ENCODE results near the gene POLR1A. TPM values are rescaled to one million over a fixed set of nuclear protein-coding genes. Genes with fewer than 3 reads are reported as not detected.

POLR1A gene
- total RNA-seq, 1 experiment from 2014 or later, result 29.7 TPM

DNA sequence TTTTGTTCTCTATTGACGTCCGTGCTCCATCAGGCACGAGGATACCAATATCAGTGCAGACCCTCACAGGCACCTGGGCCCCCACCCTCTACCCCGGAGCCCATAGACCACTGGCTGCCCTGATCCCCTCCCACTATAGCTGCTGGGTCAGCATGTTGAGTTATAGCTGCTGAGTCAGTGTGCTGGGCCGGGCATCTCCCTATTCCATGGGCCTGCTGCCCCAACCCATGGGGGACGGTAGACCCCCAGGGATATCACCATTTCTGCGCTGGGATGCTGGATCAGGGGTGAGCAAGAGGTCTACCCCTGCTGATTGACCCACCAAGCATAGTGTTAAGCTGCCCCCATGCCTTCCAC, 116.8 kb downstream of the POLR1A start:
- H3K27ac ChIP-seq, result no peak overlapping the region
- H3F3A ChIP-seq (ENCODE audit: insufficient read depth, low read depth), result no peaks in the 10 kb centered on the region
- intact Hi-C loops (cut with micrococcal nuclease; ENCODE audit: unreplicated experiment), result no loop called here
- H3K27me3 ChIP-seq (ENCODE audit: insufficient read depth, low read depth), result no peaks in the 10 kb centered on the region
- no peak overlapping the region for H2AFZ ChIP-seq
- H3K9me3 ChIP-seq (ENCODE audit: insufficient read depth, low read depth), result no peaks in the 10 kb centered on the region
- no peaks in the 10 kb centered on the region for H3K79me2 ChIP-seq (ENCODE audit: low read depth)
- H3K9me2 ChIP-seq (ENCODE audit: insufficient read depth), result no peaks in the 10 kb centered on the region
- no peaks in the 10 kb centered on the region for H3K36me3 ChIP-seq (ENCODE audit: low read depth)
- H3K4me3 ChIP-seq, result no peak overlapping the region
- H3K4me2 ChIP-seq, result no peak overlapping the region
- CTCF ChIA-PET, result no interaction called here
- DNase-seq, result no peak
- no peaks in the 10 kb centered on the region for H4K20me1 ChIP-seq (ENCODE audit: insufficient read depth)
- POLR2A ChIA-PET (ENCODE audit: unreplicated experiment), result interaction anchor here (0.6 kb wide), 1 partner anchor 177 kb away, joined by 3 read pairs; no protein-coding TSS in a partner anchor
- peaks cover 4% of the 10 kb centered on the region; the same call in 1 of the 2 replicates for H3K4me1 ChIP-seq (replicated peaks; ENCODE audit: insufficient read depth)
- no TSS peak for BruUV-seq (replicated peaks)
- TF ChIP-seq EZH2 (IDR thresholded peaks at IDR 0.05; ENCODE audit: low read depth), result no peak
- TF ChIP-seq, protein P1, sequence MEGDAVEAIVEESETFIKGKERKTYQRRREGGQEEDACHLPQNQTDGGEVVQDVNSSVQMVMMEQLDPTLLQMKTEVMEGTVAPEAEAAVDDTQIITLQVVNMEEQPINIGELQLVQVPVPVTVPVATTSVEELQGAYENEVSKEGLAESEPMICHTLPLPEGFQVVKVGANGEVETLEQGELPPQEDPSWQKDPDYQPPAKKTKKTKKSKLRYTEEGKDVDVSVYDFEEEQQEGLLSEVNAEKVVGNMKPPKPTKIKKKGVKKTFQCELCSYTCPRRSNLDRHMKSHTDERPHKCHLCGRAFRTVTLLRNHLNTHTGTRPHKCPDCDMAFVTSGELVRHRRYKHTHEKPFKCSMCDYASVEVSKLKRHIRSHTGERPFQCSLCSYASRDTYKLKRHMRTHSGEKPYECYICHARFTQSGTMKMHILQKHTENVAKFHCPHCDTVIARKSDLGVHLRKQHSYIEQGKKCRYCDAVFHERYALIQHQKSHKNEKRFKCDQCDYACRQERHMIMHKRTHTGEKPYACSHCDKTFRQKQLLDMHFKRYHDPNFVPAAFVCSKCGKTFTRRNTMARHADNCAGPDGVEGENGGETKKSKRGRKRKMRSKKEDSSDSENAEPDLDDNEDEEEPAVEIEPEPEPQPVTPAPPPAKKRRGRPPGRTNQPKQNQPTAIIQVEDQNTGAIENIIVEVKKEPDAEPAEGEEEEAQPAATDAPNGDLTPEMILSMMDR (conservative IDR thresholded peaks at IDR 0.05), result no peak

DNA sequence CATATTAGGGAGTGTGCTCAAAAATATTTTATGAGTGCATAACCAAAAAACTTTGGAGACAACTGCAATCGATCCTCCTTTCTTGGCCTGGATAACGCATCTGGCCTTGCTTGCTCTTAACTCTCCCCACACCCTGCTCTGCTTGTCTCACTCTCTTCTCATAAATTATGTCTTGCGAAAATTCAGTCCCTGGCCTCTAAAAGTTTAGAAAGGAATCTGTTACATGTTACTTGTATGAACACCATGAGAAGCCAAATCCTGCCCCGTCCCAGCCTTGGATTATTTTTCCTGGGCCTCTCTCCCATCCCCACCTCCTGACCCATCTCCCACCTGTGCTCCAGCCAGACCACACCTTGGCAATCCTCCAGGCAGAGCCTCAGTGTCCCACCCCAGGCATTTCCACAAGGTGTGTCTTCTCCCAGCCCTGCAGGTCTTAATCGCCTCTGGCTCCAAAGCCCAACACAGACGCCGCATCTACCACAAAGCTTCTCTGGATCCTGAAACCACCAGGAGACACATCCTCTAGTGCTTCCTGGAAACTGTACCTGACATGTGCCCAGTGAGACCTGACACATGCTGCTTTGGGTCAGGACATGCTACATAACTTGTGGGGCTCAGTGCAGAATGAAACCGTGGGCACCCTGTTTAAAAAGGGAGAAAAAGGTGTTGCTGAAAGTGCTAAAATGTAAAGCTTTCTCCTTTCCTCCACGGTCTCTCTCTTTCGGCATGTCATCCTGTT, 117.3 kb downstream of the POLR1A start:
- Histone ChIP-seq H3K9me3 (ENCODE audit: insufficient read depth, low read depth) (no peaks in the 10 kb centered on the region), H4K20me1 (ENCODE audit: insufficient read depth) (no peaks in the 10 kb centered on the region), H3K36me3 (ENCODE audit: low read depth) (no peaks in the 10 kb centered on the region), H3K79me2 (ENCODE audit: low read depth) (no peaks in the 10 kb centered on the region), H3F3A (ENCODE audit: insufficient read depth, low read depth) (no peaks in the 10 kb centered on the region), H3K4me1 (replicated peaks; ENCODE audit: insufficient read depth) (no peaks in the 10 kb centered on the region), H2AFZ (no peak overlapping the region), H3K4me2 (no peak overlapping the region), H3K4me3 (no peak overlapping the region), H3K27ac (no peak overlapping the region), H3K9me2 (ENCODE audit: insufficient read depth) (no peaks in the 10 kb centered on the region), H3K27me3 (ENCODE audit: insufficient read depth, low read depth) (no peaks in the 10 kb centered on the region)
- TF ChIP-seq, protein P1 (conservative IDR thresholded peaks at IDR 0.05), result no peak
- TF ChIP-seq EZH2 (IDR thresholded peaks at IDR 0.05; ENCODE audit: low read depth), result no peak
- POLR2A ChIA-PET (ENCODE audit: unreplicated experiment), result interaction anchor here (0.7 kb wide), 1 partner anchor 72 kb away, joined by 3 read pairs; no protein-coding TSS in a partner anchor
- DNase-seq, result no peak
- BruUV-seq (replicated peaks), result no TSS peak
- CTCF ChIA-PET, result no interaction called here
- intact Hi-C loops (cut with micrococcal nuclease; ENCODE audit: unreplicated experiment), result no loop called here

DNA sequence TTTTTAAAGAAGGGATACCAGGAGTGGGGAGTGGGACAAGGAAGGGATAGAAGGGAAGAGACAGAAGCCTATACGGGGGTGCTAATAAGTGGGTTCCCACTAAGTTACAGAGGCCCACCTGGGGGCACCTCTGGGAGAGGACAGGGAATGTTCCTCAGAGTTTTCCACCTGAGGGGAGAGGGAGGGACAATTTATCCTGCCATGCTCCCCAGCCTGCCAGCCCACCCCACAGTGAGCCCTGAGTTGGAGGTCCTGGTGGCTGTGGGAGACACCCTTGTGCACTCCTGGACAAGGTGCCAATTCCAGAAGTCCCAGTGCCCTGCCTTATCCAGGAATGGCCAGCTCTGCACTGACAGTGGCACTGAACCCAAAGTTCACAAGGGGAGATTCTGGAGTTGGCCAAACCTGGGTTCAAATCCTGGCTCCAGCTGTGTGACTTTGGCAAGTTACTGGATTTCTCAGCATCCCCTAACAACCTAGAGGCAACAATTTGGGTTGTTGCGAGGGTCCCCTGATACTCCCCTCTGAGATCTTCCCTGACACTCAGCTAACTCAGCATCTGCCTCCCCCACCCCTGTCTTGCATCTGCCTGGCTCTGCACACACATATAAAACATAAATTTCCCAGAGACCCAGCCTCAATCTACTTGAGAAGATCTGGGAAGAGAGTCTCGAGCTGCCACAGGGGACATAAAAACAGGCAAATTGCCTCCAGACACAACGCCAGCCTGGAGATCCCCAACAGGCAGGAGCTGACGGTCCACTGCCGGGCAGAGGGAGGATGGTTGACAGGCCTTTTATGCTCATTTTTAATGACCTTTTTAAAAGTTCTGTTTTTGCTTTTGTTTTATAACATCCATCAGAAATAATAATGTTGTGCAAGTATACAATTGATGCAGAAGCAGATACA, 118.2 kb downstream of the POLR1A start:
- Histone ChIP-seq H3K4me3 (no peak overlapping the region), H3K27me3 (ENCODE audit: insufficient read depth, low read depth) (no peaks in the 10 kb centered on the region), H3K9me2 (ENCODE audit: insufficient read depth) (no peaks in the 10 kb centered on the region), H3K4me2 (no peak overlapping the region), H3K27ac (no peak overlapping the region), H3K4me1 (replicated peaks; ENCODE audit: insufficient read depth) (no peaks in the 10 kb centered on the region), H3K36me3 (ENCODE audit: low read depth) (no peaks in the 10 kb centered on the region), H3F3A (ENCODE audit: insufficient read depth, low read depth) (no peaks in the 10 kb centered on the region), H4K20me1 (ENCODE audit: insufficient read depth) (no peaks in the 10 kb centered on the region), H3K79me2 (ENCODE audit: low read depth) (no peaks in the 10 kb centered on the region), H3K9me3 (ENCODE audit: insufficient read depth, low read depth) (no peaks in the 10 kb centered on the region), H2AFZ (no peak overlapping the region)
- TF ChIP-seq, protein P1 (conservative IDR thresholded peaks at IDR 0.05), result no peak
- TF ChIP-seq EZH2 (IDR thresholded peaks at IDR 0.05; ENCODE audit: low read depth), result no peak
- POLR2A ChIA-PET (ENCODE audit: unreplicated experiment), result no interaction called here
- intact Hi-C loops (cut with micrococcal nuclease; ENCODE audit: unreplicated experiment), result no loop called here
- CTCF ChIA-PET, result no interaction called here
- no TSS peak for BruUV-seq (replicated peaks)
- DNase-seq, result no peak

Data from PC-9 (cell line).